Common myeloid progenitor, CD34-positive (primary cell): Measurements from ENCODE around the gene SLC35E2B.
"Not testable (repeated sequence)": the region's sequence is repeated elsewhere in the genome, so short reads cannot be mapped to it uniquely, and the experiment has no call there.

Source experiments
- CTCF ChIA-PET: fragments of 350-600 bp; sonication (Branson Sonifier 250); formaldehyde crosslinking; loops from one replicate; lab custom pipeline; 2021; ENCODE audit warnings: antibody characterized with exemption; lab: Charles Lee
- POLR2A ChIA-PET: fragments of 350-600 bp; sonication (Branson Sonifier 250); formaldehyde crosslinking; loops from one replicate; lab custom pipeline; 2021; ENCODE audit warnings: antibody characterized with exemption; lab: Charles Lee
- DNase-seq, 3 donors: peaks; one replicate each; pipeline versions ENCODE4 v3.0.0 to v3.0.0-alpha.2; 2013
- H3K27ac ChIP-seq, 2 experiments: 1 replicate in 1 of 2; 2 replicates in 1 of 2; pipeline ENCODE4 v1.7.0; 2013; ENCODE audit warnings: inconsistent platforms in 2 of 2, low read length in 2 of 2, mild to moderate bottlenecking in 2 of 2, low read depth in 1 of 2, moderate library complexity in 1 of 2; ENCODE audit not compliant: severe bottlenecking in 2 of 2, insufficient read depth in 1 of 2, poor library complexity in 1 of 2
- H3K27me3 ChIP-seq, 5 experiments: replicated peaks in 2 of 5; 1 replicate in 3 of 5; 2 replicates in 2 of 5; pipeline versions ENCODE4 v1.6.1 to v1.7.0; 2013; ENCODE audit warnings: low read length in 4 of 5, mild to moderate bottlenecking in 2 of 5, moderate library complexity in 2 of 5, inconsistent platforms in 1 of 5; ENCODE audit not compliant: insufficient read depth in 5 of 5, control insufficient read depth in 4 of 5
- H3K36me3 ChIP-seq, 4 experiments: 1 replicate in 2 of 4; 2 replicates in 2 of 4; pipeline versions ENCODE4 v1.6.1 to v1.7.0; 2013; ENCODE audit warnings: low read length in 3 of 4, control low read depth in 1 of 4, mild to moderate bottlenecking in 1 of 4; ENCODE audit not compliant: control insufficient read depth in 4 of 4, insufficient read depth in 4 of 4
- H3K4me1 ChIP-seq, 4 experiments: 1 replicate in 3 of 4; 2 replicates in 1 of 4; pipeline versions ENCODE4 v1.6.1 to v1.7.1; 2013; ENCODE audit warnings: low read length in 3 of 4, mild to moderate bottlenecking in 3 of 4, control low read depth in 1 of 4, inconsistent platforms in 1 of 4, moderate library complexity in 1 of 4; ENCODE audit not compliant: control insufficient read depth in 4 of 4, insufficient read depth in 4 of 4; ENCODE audit errors: control extremely low read depth in 1 of 4
- H3K4me3 ChIP-seq, 7 experiments: 1 replicate in 4 of 7; 2 replicates in 3 of 7; pipeline versions ENCODE4 v1.5.1 to v1.7.0; 2013; ENCODE audit warnings: mild to moderate bottlenecking in 7 of 7, low read length in 6 of 7, moderate library complexity in 6 of 7, inconsistent platforms in 2 of 7, low read depth in 2 of 7, control low read depth in 1 of 7; ENCODE audit not compliant: insufficient read depth in 4 of 7, control insufficient read depth in 1 of 7; ENCODE audit errors: extremely low read depth in 1 of 7
- H3K9me3 ChIP-seq, 5 experiments: 1 replicate in 4 of 5; 2 replicates in 1 of 5; pipeline versions ENCODE4 v1.6.1 to v1.7.1; 2013; ENCODE audit warnings: low read length in 4 of 5, mild to moderate bottlenecking in 2 of 5, inconsistent platforms in 1 of 5, low read depth in 1 of 5, moderate library complexity in 1 of 5; ENCODE audit not compliant: control insufficient read depth in 4 of 5, insufficient read depth in 2 of 5; ENCODE audit errors: control extremely low read depth in 1 of 5
- WGBS: methylation state at CpG from one replicate; pipeline ENCODE4 v1.1.5; 2013; ENCODE audit not compliant: insufficient coverage; 5-methylcytosine and 5-hydroxymethylcytosine counted together

SLC35E2B gene

DNA sequence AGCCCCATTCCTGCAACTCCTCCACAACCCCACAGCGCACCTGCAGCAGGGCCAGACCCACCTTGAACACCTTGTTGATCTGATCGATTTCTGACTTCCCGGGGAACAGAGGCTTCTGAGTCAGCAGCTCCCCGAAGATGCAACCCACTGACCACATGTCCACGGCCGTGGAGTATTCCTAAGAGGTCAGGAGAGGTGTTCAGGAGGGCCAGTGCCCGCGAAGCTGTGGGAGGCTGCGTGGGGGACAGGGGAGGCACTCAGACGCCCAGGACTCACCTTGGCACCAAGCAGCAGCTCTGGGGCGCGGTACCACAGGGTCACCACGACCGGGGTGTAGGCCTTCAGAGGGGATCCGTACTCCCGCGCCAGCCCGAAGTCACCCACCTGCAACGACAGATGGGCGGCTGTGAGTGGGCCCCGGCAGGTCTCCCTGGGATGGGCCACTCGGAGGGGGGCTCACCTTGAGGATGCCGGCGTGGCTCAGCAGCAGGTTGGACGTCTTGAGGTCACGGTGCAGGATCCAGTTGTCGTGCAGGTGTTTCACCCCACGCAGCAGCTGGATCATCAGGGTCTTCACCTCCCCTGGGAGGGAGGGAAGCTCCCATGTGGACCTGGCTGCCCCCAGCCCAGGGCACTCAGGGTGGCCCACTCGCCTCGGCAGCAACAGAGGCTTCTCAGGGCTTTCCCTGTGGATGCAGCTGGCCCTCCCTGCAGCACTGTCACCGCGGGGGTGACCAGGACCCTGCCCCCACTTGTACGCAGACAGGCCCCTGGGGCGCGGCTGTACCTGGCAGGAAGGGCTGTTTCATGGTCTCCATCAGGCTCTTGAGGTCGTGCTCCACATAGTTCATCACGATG, 55.7 kb downstream of the SLC35E2B start:
- WGBS: 96% methylated on average over 28 of the region's 37 CpGs
- H3K27ac ChIP-seq, H3K4me3 ChIP-seq, H3K27me3 ChIP-seq, H3K9me3 ChIP-seq, DNase-seq, POLR2A ChIA-PET, CTCF ChIA-PET, H3K4me1 ChIP-seq: not testable (repeated sequence)
- peaks cover 0 to 19% (median 10%) of the 10 kb centered on the region in 4 experiments for H3K36me3 ChIP-seq

GRCh38 chr1:1634613-1635012, 58.0 kb downstream of the SLC35E2B start:
- Histone ChIP-seq H3K4me1 (peaks cover 0 to 20% (median 8%) of the 10 kb centered on the region in 4 experiments), H3K27me3 (peaks cover 0 to 18% (median 0%) of the 10 kb centered on the region in 5 experiments), H3K36me3 (peaks cover 0 to 17% (median 9%) of the 10 kb centered on the region in 4 experiments)
- DNase-seq, H3K4me3 ChIP-seq, CTCF ChIA-PET, POLR2A ChIA-PET, H3K9me3 ChIP-seq, H3K27ac ChIP-seq: not testable (repeated sequence)
- WGBS: 93% methylated on average over 3 of the region's 13 CpGs

DNA sequence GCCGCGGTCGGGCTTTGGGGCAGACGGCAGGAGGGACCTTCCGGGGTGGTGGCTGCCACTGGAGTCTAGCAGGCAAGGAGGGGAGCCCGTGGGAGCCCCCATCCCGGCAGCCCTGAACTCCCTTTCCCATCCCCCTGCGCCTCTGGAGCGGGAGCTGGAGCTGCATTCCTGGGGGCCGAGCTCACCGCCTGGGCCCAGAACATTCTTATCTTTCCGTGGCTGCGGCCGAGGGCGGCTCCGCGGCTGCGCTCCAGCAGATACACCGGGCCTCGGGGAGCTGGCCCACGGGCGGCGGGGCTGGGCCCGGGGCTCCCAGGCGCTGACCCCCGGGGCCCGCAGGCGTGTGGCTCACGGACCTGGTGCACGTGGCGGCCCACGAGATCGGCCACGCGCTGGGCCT, 59.2 kb downstream of the SLC35E2B start:
- Histone ChIP-seq H3K36me3 (peaks cover 0 to 12% (median 7%) of the 10 kb centered on the region in 4 experiments), H3K27me3 (peaks cover 0 to 18% (median 0%) of the 10 kb centered on the region in 5 experiments), H3K4me1 (peaks cover 0 to 31% (median 13%) of the 10 kb centered on the region in 4 experiments)
- H3K4me3 ChIP-seq, DNase-seq, POLR2A ChIA-PET, H3K9me3 ChIP-seq, H3K27ac ChIP-seq, CTCF ChIA-PET: not testable (repeated sequence)
- no CpG with 5 or more reads among the region's 35 CpGs for WGBS

DNA sequence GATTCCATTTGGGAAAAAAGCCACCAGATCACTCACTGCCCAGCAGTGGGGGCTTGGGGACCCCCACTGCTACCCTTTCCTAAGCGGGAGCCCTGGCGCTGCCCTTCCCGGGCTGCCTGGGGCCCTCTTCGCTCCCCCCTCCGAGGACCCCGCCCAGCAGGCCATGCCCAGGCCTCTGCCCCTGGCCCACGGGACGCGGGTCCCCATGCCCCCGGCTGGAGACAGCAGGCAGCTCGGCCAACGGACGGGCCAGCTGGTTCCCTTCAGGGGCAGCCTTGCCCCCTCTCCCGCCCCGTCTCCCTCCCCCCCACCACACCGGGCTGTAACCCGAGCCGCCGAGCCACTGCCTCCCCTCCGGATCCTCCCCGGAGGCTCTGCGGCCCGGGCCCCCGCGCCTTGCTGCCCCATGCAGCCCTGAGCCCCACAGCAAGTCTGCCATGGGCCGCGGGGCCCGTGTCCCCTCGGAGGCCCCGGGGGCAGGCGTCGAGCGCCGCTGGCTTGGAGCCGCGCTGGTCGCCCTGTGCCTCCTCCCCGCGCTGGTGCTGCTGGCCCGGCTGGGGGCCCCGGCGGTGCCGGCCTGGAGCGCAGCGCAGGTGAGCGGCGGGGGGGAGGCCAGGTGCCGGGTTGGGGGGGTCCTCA, 60.7 kb downstream of the SLC35E2B start, which contains the start of gene MMP23B:
Gene MMP23B (plus strand): TSS at position 392 of the 639 bp plus-strand sequence. CDS start 46 bp downstream, at position 438.
- Histone ChIP-seq H3K27ac (no peak within 1 kb of the TSS), H3K9me3 (no peaks in the 10 kb centered on the region), H3K36me3 (peaks cover 0 to 9% (median 3%) of the 10 kb centered on the region in 4 experiments), H3K4me1 (peaks cover 0 to 31% (median 13%) of the 10 kb centered on the region in 4 experiments), H3K4me3 (no peak within 1 kb of the TSS), H3K27me3 (peaks cover 0 to 18% (median 0%) of the 10 kb centered on the region in 5 experiments)
- POLR2A ChIA-PET: no interaction called here
- no peak for DNase-seq
- CTCF ChIA-PET: no interaction called here
- 2% methylated on average over 30 of the region's 48 CpGs for WGBS

- H3K27me3 ChIP-seq: peaks cover 0 to 18% (median 0%) of the 10 kb centered on the region in 5 experiments
- peaks cover 0 to 3% (median 0%) of the 10 kb centered on the region in 4 experiments for H3K36me3 ChIP-seq
- ChIA-PET POLR2A (interaction anchor here (0.9 to 3.0 kb wide), 2 partner anchors 16 to 33 kb away, joined by 3 to 20 read pairs; partner anchors contain the start of gene MIB2), CTCF (no interaction called here)
- H3K9me3 ChIP-seq: no peaks in the 10 kb centered on the region
- H3K4me1 ChIP-seq: peaks cover 0 to 31% (median 13%) of the 10 kb centered on the region in 4 experiments
- no peak overlapping the region for H3K4me3 ChIP-seq
- 9% methylated on average over 54 of the region's 79 CpGs for WGBS
- peak in 1 of 3 donors; percentile 22 for DNase-seq
- H3K27ac ChIP-seq: no peak overlapping the region
Measured at GRCh38 chr1:1630965-1631781, 61.4 kb downstream of the SLC35E2B start.

DNA sequence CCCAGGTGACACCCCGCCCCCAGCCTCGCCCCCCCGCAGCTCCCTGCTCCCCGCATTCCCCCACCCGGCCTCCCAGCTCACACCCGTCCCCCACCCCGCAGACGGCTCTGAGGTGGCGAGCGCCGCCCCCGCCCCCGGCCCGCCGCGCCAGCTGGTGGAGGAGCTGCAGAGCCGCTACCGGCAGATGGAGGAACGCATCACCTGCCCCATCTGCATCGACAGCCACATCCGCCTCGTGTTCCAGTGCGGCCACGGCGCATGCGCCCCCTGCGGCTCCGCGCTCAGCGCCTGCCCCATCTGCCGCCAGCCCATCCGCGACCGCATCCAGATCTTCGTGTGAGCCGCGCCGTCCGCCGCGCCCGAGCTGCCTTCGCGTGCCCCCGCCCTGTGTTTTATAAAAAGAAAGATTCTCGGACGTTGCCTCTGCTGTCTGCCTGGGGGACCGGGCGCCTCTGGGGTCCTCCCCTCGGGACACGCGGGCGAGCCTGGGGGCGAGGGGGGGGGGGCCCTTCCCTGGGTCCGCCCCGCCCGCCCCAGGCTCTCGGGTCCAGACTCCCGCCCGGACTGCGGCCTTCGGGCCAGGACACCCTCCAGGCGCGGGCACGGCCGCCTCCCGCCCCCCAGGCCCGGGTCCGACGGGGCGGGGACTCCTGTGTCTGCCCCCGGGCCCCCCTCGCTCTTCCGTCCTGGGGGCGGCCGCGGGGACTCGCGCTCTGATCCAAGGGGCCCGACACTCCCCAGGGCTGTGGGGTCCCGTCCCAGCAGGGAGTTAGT, 62.2 kb downstream of the SLC35E2B start:
- H3K27me3 ChIP-seq: peaks cover 0 to 18% (median 0%) of the 10 kb centered on the region in 5 experiments
- no peaks in the 10 kb centered on the region for H3K9me3 ChIP-seq
- H3K4me1 ChIP-seq: peaks cover 0 to 31% (median 13%) of the 10 kb centered on the region in 4 experiments
- ChIA-PET CTCF (no interaction called here), POLR2A (interaction anchor here (0.9 to 3.0 kb wide), 2 partner anchors 15 to 32 kb away, joined by 3 to 20 read pairs; partner anchors contain the start of gene MIB2)
- DNase-seq: peak; percentile 93 to 98 (median 98)
- H3K36me3 ChIP-seq: peaks cover 0 to 3% (median 0%) of the 10 kb centered on the region in 4 experiments
- peak overlapping the region in 3 of 7 experiments; percentile 31 to 40 (median 38) for H3K4me3 ChIP-seq
- WGBS: 8% methylated on average over 45 of the region's 81 CpGs
- no peak overlapping the region for H3K27ac ChIP-seq
